Astrocyte of the spinal cord (primary cell): ENCODE data around the gene TMED4.

Source experiments
- DNase-seq: peaks from one replicate; pipeline ENCODE4 v3.0.0; 2011; ENCODE audit warnings: low read depth, low spot score
- H3K4me3 ChIP-seq: 2 replicates; pipeline ENCODE4 v1.5.1; 2011; ENCODE audit warnings: low read depth, mild to moderate bottlenecking, low read length, moderate library complexity
- in situ Hi-C: cut with HindIII; loops from 2 replicates; pipeline ENCODE4 v1.10.0; 2017; ENCODE audit warnings: low sequenced_read_pairs
- TF ChIP-seq, protein P1 (sequence below): IDR thresholded peaks from 2 replicates; pipeline ENCODE4 v1.5.1; 2012; ENCODE audit warnings: low read depth, mild to moderate bottlenecking, low read length, inconsistent platforms

The TMED4 gene

DNA sequence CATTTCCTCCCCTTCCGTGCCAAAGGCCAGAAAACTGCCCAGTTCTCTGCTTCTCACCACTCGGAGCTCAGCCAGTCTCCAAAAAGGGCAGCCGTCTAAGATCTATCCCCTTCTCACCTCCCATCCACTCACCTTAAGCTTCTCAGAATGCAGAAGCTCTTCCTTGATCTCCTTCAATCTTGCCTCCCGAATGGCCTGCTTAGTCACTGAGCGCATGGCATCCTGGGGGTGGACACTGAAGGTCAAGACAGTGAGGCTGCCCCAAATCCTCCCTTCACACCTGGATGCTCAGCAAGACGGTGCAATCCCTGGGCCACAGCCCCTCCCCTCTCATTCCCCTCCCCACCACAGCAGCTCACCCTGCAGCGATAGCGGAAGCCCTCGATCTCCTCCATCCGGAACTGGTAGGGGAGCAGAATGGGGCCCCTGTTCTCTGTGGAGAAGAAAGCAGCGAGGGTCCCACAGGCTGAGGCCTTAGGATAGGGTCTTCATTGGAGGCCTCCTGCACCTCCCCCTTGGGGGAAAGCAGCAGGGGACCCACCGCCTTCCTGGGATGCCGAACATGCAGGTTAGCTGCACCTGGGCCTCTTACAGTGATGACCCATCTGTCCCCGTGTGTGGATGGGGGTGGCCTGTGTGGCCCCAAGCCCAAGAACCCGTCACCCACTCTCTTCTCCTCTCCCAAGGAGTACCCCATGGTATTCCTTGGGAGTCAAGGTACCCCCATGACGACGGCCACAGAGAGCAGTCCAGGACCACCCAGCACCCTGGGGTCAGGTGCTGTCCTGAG is 13.1 kb downstream of the TMED4 start:
- TF ChIP-seq, protein P1, sequence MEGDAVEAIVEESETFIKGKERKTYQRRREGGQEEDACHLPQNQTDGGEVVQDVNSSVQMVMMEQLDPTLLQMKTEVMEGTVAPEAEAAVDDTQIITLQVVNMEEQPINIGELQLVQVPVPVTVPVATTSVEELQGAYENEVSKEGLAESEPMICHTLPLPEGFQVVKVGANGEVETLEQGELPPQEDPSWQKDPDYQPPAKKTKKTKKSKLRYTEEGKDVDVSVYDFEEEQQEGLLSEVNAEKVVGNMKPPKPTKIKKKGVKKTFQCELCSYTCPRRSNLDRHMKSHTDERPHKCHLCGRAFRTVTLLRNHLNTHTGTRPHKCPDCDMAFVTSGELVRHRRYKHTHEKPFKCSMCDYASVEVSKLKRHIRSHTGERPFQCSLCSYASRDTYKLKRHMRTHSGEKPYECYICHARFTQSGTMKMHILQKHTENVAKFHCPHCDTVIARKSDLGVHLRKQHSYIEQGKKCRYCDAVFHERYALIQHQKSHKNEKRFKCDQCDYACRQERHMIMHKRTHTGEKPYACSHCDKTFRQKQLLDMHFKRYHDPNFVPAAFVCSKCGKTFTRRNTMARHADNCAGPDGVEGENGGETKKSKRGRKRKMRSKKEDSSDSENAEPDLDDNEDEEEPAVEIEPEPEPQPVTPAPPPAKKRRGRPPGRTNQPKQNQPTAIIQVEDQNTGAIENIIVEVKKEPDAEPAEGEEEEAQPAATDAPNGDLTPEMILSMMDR, result no peak
- no peak for DNase-seq
- in situ Hi-C loops, result no loop called here
- H3K4me3 ChIP-seq, result no peak overlapping the region

- TF ChIP-seq, protein P1, result no peak
- in situ Hi-C loops, result no loop called here
- DNase-seq, result no peak
- H3K4me3 ChIP-seq, result no peak overlapping the region
Observed at GRCh38 chr7:44567884-44568283, 14.1 kb downstream of the TMED4 start.

DNA sequence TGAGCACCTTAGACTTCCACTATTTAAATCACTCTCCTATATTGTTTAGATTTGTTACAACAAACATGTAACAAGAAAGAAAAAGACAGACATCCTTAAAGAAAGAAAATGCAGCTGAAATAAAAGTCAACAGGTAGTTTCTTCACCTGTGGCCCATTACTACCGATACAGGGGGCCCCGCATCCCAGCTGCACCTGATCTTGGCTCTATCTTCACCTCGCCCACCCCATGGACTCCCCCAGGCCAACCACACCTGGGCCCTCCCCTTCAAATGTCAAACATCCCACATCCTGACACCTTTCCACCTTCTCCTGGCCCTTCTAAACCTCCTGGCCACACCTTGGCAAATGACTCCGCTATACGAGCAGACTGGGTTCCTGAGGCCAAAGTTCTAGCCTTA is 15.4 kb downstream of the TMED4 start:
- in situ Hi-C loops, result no loop called here
- H3K4me3 ChIP-seq, result no peak overlapping the region
- DNase-seq, result no peak
- TF ChIP-seq, protein P1, result no peak

- no peak overlapping the region for H3K4me3 ChIP-seq
- in situ Hi-C loops, result no loop called here
- no peak for DNase-seq
- TF ChIP-seq, protein P1, result no peak
Observed at GRCh38 chr7:44565795-44566559, 16.1 kb downstream of the TMED4 start.

DNA sequence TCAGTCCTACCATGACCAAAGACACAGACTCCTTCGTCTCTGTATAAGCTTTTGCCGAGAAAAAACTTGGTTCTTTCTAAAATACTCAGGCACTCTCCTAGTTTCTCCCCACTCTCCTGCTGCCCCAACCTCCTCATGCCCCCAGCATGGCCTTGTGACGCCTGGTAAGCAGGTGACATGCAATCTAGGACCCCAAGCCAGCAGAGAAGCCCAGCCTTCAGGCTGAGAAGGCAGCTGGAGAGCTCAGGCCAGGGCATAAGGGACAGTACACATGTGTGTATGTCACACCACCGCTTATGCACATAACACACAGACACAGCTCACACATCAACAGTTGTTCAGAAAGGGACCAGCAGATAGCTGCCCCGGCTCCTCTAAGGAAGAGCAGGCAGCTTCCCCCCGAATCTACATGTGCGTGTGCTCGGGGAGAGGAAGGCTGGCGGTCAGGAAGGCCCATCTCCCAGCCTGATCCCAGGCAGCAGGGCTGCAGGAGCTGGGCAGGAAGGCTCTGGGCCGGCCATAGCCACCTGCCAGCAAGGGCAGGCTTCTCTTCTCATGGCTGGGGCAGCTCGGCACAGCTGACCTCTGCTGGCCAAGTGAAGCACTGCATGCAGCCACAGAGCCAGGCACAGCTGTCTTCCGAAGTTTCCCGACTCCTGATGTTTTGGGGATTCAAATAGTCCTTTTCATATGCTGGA is 16.8 kb downstream of the TMED4 start:
- peak; percentile 53 for DNase-seq
- in situ Hi-C loops, result no loop called here

DNA sequence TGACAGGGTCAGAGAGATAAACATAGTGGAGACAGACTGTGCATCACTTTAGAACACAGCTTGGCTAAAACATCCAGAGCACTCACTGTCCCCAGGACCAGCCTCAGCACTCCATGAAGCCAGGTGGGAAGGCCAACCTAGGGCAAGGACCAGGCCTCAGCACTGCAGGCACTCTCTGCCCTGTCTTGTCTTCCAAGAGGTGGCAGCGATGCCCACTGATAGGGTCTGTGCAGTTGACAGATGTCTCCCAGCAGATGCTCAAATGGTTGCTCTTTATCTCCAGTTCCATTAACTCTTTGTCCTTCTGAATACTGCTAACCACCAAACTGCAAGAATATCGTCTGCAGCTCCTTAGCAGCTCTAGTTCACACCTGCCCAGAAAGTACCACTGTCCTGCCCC is 17.4 kb downstream of the TMED4 start:
- no peak overlapping the region for H3K4me3 ChIP-seq
- DNase-seq, result no peak
- in situ Hi-C loops, result no loop called here
- TF ChIP-seq, protein P1, result no peak

More for the DNA sequence above, 16.8 kb downstream of the TMED4 start:
- TF ChIP-seq, protein P1, result peak; percentile 99
- no peak overlapping the region for H3K4me3 ChIP-seq
